HG03103 (cell line): ENCODE measurements around the gene RBM8A.

Source experiments
- ATAC-seq: cut with Tn5 transposase; IDR thresholded peaks from one replicate; pipeline ENCODE4 v1.9.1; 2021; ENCODE audit warnings: low read depth; ENCODE audit not compliant: unreplicated experiment

Gene RBM8A

DNA sequence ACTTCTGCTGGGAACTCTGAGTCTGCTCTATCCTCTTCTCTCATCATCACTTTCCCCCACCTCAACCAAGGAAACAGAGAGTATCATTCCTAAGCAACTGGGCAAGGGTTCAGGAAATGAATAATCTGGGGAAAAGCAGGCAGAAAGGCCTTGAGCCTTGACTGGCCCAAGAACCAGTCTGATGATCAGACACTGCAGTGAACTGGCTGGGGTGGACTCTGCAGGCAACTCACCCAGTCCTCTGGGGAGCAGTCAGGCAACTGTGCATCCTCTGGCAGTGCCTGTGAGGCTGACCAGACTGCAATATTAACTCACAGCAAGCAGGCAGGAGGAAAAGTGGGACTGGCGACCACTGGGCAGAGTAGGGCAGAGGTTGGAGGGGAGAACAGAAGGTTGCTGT is 42.6 kb downstream of the RBM8A start:
- ATAC-seq = no peak

DNA sequence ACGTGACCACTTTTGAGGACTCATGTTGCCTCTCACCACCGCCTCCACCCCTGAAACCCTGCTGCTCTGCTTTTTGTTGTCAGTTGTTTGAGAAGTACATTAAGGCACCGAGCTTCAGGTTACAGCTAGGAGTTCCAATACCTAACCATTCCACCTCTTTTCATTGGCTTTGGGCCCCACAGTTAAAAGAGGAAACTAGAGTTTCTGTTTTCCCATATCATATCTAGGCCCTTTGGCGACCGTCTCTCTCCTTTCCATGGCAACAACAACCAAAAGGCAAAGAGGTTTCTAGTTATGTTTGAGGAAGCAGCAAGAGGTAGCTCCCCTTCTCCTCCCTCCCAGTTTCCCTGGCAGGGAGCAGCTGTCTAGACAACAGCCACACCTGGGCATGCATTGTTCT is 47.5 kb downstream of the RBM8A start:
- ATAC-seq = no peak

DNA sequence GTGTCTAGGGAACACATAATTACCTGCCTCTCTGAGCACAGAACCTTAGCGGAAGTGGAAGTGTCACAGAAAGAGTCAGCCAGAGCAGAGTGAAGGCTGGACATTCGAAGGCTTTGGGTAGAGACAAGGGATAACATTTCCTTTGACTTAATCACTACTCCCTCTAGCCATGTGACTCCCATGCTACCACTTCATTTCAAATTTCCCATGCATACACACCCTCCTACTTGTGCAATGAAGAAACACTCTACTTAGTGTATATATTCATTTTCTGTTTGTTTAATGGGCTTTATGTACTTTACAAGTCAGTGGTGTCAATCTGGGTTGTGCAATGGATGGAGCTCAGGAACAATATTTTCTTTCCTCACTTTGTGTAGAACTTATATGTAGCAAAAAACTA is 48.6 kb downstream of the RBM8A start:
- no peak for ATAC-seq

DNA sequence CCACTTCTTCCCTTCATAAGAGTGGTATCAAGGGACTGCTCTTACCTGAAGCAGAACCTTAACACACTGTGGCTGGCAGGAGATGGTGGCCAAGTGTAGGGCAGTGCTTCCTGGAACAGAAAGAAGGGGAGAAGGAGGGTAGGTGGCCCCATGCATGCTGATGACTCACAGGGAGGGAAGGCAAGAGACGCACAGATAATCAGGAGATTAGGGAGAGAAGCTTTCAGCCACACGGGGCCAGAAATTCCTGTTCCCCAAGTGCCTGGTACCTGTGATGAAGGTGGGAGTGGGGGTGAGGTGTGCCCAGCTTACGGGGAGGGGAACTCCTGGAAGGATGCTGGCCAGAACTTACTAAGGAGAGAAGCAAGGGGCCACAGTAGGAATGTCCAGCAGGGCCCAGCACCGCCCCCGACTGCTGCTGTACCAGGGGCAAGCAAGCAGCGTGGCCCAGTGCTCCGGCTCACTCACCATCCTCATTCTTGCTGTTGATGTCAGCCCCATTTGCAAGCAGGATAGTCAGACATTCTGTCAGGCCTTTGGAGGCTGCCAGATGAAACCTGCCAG is 49.3 kb downstream of the RBM8A start:
- no peak for ATAC-seq

DNA sequence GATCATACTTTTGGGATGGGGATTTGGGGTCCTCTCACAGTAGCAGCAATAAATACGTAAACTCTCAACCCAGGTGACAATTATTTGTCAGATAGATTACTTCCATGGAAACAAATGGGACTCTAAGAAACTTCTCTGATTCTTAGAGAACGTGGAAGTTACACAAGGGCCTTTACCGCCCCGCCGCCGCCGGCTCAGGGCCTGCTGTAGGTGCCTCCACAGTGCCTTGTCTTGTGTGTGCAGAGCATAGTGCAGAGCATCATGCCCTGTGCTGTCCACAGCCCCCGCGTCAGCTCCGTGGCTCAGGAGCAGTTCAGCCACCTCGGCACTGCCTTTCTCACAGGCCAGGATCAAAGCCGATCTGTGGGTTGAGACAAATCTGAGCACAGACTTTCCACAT is 52.6 kb downstream of the RBM8A start:
- no peak for ATAC-seq

DNA sequence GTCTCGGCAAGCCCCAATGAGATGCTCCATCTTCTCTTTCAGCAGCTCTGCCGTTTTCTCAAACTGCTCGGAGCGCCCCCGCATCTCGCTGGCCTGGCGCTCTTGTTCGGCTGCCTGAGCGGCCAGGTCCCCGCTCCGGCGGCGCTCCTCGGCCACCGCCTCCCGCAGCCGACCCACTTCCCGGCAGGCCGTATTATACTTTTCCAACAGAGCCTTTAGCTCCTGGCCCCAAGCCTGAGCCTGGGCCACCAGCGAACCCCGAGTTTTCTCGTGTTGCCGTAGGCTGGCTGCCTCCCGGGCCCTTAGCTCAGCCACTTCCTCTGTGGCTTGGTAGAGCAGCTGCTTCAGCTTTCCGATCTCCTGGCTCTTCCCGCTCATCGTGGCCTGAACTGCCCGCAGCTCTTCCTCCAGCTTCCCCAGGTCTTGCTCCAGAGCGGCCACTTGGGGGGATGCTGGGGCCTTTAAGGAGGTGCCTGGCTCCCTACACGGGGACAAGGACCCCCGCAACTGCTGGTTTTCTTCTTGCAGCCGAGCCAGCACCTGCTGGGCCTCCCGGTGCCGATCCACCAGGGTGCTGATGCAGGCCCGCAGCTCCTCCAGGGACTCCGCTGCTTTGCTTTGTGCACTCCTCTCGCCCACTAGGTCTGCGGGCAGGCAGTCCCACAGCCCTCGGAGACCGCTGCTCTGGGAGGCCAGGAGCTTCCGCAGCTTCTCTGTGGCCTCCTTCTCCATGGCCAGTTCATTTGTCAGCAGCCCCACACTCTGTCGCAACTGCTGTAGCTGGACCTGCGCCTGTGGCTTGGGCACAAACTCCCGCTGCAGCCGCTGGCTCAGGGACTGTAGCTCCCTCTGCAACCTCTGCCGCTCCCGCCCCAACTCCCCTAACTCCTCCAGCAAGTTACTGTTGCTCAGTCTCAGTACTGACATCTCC is 55.0 kb downstream of the RBM8A start:
- ATAC-seq = no peak
